Fibroblast of skin of left biceps (primary cell): Measurements from ENCODE around the gene CORO2A.
"Not testable (repeated sequence)": the region's sequence is repeated elsewhere in the genome, so short reads cannot be mapped to it uniquely, and the experiment has no call there.

Experiments
- DNase-seq, 2 experiments: peaks; one replicate each; pipeline ENCODE4 v3.0.0-alpha.2; 2013; ENCODE audit warnings: low read depth in 2 of 2

Gene CORO2A

GRCh38 chr9:98142182-98142907 lies 50.1 kb downstream of the CORO2A start:
- no peak for DNase-seq

- no peak for DNase-seq
Measured at GRCh38 chr9:98140503-98140902, 51.9 kb downstream of the CORO2A start.

GRCh38 chr9:98136489-98136888 lies 55.9 kb downstream of the CORO2A start:
- no peak for DNase-seq

GRCh38 chr9:98135938-98136337 lies 56.5 kb downstream of the CORO2A start:
- DNase-seq: no peak

- DNase-seq: no peak
Measured at GRCh38 chr9:98135558-98135934, 56.9 kb downstream of the CORO2A start.

GRCh38 chr9:98134702-98135557 lies 57.5 kb downstream of the CORO2A start:
- no peak for DNase-seq

- DNase-seq: no peak
Measured at GRCh38 chr9:98132806-98133631, 59.4 kb downstream of the CORO2A start.

GRCh38 chr9:98132158-98132557 lies 60.3 kb downstream of the CORO2A start:
- DNase-seq: no peak

GRCh38 chr9:98130576-98131228 lies 61.7 kb downstream of the CORO2A start:
- DNase-seq: no peak

GRCh38 chr9:98130060-98130459 lies 62.4 kb downstream of the CORO2A start:
- DNase-seq: not testable (repeated sequence)

- DNase-seq: no peak
Measured at GRCh38 chr9:98129451-98129881, 63.0 kb downstream of the CORO2A start.

- no peak for DNase-seq
Measured at GRCh38 chr9:98128316-98128715, 64.1 kb downstream of the CORO2A start.

- no peak for DNase-seq
Measured at GRCh38 chr9:98127226-98127625, 65.2 kb downstream of the CORO2A start.

GRCh38 chr9:98124637-98125426 lies 67.6 kb downstream of the CORO2A start:
- DNase-seq: no peak

- not testable (repeated sequence) for DNase-seq
Measured at GRCh38 chr9:98124091-98124490, 68.3 kb downstream of the CORO2A start.

GRCh38 chr9:98121058-98121457 lies 71.4 kb downstream of the CORO2A start:
- DNase-seq: no peak

GRCh38 chr9:98120476-98120875 lies 72.0 kb downstream of the CORO2A start:
- no peak for DNase-seq

- DNase-seq: peak; percentile 3 to 12
Measured at GRCh38 chr9:98118640-98119601, 73.5 kb downstream of the CORO2A start, which contains the start of gene TRIM14. Gene TRIM14 (minus strand): TSS chr9:98119222. CDS start chr9:98119188, 34 bp downstream.

- no peak for DNase-seq
Measured at GRCh38 chr9:98117984-98118639, 74.3 kb downstream of the CORO2A start.
